NT2/D1 (cell line): ENCODE data around the gene RBPJ.

Experiments
- SUZ12 ChIP-seq: IDR thresholded peaks from 2 replicates; pipeline ENCODE4 v1.6.1; 2011; ENCODE audit not compliant: insufficient read length, insufficient read depth; ENCODE audit errors: extremely low read depth
- YY1 ChIP-seq: IDR thresholded peaks from 2 replicates; pipeline ENCODE4 v1.6.1; 2011; ENCODE audit not compliant: insufficient read length, insufficient read depth

DNA sequence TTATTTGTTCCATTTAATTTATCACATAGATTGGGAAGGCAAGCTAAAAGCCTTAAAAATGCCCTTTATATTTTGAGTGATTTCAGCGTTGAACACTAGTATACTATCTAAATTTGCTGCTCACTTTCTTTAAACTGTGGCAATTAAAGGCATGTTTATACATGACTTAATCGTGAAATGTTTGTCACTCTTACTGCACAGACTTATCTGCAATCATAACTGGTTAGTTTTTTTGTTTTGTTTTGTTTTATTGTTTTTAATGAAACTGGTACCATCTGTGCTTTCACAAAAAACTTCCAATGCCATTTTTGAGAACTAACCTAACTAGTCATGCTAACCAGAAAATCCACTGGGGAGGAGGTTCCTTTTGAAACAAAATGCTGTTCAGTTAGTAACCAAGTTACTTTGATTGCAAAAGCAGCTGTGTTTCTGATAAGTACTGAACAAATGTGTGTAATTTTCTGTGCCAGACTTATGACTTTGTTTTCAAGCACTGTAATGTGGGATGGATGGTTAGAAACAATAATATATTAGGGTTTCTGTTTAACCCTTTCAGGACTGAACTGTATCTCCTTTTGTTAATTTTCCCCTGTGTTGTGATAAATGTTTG is 113.3 kb downstream of the RBPJ start:
- TF ChIP-seq SUZ12 (no peak), YY1 (no peak)
